Fibroblast of peridontal ligament (primary cell): Measurements from ENCODE around the gene FRG2B.
"Not testable (repeated sequence)": the region's sequence is repeated elsewhere in the genome, so short reads cannot be mapped to it uniquely, and the experiment has no call there.

Source experiments
- DNase-seq: peaks from one replicate; pipeline ENCODE4 v3.0.0-alpha.2; 2010; ENCODE audit errors: extremely low read depth

The FRG2B gene

DNA sequence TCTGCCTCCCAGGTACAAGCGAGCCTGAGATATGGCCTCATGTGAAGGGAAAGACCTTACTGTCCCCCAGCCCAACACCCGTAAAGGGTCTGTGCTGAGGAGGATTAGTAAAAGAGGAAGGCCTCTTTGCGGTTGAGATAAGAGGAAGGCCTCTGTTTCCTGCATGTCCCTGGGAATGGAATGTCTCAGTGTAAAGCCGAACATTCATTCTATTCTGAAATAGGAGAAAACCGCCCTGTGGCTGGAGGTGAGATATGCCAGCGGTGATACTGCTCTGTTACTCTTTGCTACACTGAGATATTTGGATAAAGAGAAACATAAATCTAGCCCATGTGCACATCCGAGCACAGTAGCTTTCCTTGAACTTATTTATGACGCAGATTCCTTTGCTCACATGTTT is 26.7 kb downstream of the FRG2B start:
- DNase-seq = not testable (repeated sequence)

DNA sequence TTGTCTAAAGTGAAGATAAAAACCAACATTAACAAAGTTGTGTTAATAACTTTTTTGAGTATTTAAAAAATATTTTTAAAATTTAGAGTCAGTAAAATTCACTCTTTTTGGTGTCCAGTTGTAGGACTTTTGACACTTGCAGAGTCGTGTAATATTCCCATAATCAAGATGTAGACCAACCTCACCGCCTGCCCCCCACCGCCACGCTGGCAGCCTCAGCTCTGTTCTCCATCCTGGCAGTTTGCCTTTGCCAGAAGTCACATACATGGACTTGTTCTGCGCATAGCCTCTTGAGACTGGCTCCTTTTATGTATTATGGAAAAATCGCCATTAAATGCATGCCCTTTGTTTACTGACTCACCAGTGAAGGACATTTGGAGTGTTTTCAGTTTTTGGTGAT is 33.9 kb downstream of the FRG2B start:
- DNase-seq = no peak

DNA sequence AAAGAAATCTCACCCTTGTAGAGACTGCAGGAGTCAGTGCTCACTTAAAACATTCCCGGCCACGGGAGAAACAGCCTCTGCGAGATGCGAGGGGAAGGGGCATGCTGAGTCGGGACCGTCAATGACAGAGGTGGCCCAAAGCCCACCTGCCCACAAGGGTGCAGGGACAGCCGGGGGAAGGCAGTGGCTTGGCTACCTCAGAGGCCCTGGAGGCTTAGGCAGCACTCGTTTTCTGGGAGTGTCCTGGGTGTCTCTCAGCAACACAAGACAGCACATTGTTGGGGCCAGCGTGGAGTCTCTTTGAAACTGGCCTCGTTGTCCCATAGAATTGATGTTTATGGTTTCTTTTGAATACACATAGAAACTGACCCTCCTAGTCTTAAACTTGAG is 35.6 kb downstream of the FRG2B start:
- DNase-seq = no peak

DNA sequence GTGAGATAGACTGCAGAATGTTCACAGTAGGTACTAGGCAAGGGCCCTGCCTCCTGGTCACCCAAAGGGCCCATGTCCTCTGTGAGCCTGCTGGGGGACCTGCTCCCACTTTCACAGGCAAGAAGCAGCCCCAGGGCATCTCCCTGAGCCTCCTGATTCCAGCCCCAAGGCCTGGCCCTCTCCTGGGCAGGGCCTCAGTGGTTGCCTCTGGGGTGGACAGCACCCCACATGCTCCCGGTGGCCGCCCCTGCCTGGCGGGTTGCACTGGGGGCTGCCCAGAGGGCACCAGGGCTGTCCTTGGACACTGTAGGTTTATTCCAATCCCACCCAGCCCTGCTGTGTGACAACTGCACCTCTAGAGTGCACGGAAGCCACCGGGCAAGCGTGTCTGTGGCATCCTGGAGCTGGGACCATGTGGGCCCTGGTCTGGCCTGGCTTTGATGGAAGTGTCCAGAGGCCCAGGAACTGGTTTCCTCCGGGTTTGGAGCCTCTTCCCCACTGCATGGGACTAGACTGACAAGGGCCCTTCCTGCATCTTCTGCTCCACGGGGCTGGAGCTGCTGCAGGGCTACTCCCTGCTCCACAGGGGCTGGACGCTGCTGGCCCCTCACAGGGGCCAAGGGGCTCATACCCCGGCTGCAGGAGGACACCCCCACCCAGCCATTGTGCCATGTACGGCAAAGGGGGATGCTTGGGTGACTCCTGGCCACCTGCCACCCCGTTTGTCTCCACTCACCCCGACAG is 36.2 kb downstream of the FRG2B start:
- no peak for DNase-seq

DNA sequence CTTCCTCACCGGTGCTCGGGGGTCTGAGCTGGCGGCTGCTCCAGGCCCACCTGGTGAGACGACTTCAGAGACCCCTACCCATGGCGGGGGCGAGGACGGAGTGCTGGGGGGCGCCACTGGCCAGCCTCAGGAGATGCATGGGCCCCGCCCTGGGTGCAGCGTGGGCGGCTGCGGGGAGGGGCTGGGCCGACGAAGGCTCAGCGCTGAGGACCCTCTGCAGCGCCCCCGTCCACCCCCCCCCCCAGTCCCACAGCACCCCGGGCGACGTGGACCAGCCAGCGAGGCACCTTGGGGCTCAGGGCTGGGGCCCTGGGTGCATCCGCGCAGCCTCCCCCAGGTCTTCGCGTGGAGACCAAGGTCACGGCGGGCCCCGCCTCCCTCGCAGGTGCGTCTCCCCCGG is 49.6 kb downstream of the FRG2B start:
- DNase-seq = not testable (repeated sequence)
